Measurements from ENCODE around the gene CCDC107.

DNA sequence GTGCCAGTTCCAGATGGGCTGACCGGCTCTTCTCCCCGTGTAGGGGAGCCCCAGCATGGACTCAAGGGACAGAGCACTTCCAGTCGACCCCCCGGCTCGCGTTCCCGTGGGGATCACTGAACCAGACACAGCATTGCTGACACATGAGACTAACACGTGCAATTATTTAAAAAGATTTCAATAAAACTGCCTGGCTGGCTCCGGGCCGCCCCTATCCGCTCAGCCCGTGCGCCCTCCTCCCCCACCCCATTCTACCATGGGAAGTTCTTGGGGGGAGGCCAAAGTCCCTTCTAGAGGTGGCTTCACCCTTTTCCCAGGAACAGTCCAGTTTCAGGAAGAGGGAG is 48.3 kb upstream of the CCDC107 start:
- TF ChIP-seq, protein P1, sequence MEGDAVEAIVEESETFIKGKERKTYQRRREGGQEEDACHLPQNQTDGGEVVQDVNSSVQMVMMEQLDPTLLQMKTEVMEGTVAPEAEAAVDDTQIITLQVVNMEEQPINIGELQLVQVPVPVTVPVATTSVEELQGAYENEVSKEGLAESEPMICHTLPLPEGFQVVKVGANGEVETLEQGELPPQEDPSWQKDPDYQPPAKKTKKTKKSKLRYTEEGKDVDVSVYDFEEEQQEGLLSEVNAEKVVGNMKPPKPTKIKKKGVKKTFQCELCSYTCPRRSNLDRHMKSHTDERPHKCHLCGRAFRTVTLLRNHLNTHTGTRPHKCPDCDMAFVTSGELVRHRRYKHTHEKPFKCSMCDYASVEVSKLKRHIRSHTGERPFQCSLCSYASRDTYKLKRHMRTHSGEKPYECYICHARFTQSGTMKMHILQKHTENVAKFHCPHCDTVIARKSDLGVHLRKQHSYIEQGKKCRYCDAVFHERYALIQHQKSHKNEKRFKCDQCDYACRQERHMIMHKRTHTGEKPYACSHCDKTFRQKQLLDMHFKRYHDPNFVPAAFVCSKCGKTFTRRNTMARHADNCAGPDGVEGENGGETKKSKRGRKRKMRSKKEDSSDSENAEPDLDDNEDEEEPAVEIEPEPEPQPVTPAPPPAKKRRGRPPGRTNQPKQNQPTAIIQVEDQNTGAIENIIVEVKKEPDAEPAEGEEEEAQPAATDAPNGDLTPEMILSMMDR (IDR thresholded peaks at IDR 0.05; ENCODE audit: low read depth, low read length): no peak
- no peak for TF ChIP-seq EZH2phosphoT487 (IDR thresholded peaks at IDR 0.05; ENCODE audit: low read depth)

All from OCI-LY3 (cell line).